GM18519 (cell line): Measurements from ENCODE around the gene TAAR9.

Source experiments
- ATAC-seq: cut with Tn5 transposase; IDR thresholded peaks from one replicate; pipeline ENCODE4 v1.9.1; 2021; ENCODE audit warnings: mild to moderate bottlenecking, moderate library complexity; ENCODE audit not compliant: unreplicated experiment, low FRiP score

Gene TAAR9, protein sequence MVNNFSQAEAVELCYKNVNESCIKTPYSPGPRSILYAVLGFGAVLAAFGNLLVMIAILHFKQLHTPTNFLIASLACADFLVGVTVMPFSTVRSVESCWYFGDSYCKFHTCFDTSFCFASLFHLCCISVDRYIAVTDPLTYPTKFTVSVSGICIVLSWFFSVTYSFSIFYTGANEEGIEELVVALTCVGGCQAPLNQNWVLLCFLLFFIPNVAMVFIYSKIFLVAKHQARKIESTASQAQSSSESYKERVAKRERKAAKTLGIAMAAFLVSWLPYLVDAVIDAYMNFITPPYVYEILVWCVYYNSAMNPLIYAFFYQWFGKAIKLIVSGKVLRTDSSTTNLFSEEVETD

DNA sequence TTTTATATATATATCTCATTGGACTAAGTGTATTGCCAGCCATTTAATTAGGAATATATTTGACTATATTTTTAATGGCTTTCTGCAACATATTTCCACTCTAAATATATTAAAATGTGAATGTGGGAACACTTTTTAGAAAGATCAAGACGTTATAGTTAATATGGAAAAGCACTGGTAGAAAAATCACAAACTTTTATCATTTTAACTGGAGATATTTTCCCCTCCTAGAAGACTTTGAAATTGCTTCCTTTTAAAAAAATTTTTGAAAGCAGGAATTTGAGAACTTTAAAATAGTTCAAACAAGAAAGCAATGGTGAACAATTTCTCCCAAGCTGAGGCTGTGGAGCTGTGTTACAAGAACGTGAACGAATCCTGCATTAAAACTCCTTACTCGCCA, at the start of gene TAAR9:
Gene TAAR9, plus strand, starts transcription at position 301 of the 400 bp plus-strand sequence. Its CDS starts 13 bp downstream, at position 314.
- ATAC-seq: no peak

DNA sequence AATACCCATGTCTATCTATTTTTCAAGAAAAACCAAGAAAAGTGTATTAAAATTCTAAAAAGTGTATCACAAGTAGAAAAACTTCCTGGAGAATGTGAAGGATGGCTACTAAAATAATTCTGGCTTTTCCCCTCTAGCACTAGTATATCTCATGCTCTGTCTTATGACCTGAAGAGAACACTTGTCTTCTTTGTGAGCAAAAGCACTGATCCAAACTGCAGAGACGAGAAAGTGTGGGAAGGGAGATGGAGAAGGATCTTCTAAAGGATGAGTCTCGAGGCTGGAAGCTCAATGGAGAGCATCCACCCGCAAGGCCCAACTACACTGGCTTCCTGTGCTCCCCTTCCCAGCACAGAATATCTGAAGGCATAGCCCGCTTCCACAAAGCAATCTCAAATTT, 48.7 kb upstream of the TAAR9 start:
- no peak for ATAC-seq

DNA sequence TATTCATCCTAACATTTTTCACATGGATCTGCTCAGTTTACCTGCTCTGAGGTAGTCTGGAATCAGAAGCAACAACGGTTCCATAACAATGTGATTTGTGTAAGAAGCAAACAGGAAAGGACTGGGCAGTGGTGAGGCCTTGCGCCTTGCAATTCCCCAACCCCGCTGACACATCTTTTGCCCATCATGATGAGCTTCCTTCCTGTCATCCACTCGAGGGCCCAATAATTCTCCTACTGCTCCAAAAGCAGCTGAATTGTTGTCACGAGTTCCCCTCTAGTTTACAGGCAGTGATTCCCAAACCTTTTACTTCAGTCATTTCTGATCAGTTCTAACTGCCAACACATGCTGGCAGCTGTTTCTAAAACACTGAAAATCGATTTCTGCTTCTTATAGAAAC, 48.1 kb upstream of the TAAR9 start:
- ATAC-seq: no peak

DNA sequence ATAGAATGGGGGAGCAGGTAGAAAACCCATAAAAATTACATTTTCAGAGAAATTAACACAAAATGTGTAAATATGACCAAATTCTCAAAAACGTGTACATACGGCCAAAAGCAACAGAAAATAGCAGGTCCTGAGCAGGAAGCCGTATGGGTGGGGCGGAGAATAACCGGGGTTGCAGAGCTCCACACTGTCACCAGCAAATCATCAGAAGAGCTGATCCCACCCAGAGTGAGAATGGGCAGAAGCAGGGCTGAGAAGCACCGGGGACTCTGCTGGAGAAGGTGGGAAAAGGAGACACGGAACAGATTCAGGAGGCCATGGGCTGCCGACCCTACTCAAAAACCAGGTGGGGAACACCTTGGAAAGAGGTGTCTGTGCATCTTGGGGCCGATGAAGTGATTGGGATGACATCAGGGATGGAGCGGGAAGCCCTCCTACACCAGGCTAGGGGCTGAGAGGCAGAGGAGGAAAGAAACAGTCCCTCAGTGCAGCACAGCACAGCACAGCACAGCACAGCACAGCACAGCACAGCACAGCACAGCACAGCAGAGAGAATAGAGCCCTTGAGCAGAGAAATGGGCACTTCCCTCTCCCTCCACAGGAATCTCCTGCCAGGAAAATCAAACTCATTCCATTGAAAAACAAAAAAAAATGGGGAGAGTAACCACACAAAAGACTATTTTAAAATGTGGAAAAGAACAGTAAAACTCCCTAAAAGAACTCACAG, 47.4 kb upstream of the TAAR9 start:
- no peak for ATAC-seq

DNA sequence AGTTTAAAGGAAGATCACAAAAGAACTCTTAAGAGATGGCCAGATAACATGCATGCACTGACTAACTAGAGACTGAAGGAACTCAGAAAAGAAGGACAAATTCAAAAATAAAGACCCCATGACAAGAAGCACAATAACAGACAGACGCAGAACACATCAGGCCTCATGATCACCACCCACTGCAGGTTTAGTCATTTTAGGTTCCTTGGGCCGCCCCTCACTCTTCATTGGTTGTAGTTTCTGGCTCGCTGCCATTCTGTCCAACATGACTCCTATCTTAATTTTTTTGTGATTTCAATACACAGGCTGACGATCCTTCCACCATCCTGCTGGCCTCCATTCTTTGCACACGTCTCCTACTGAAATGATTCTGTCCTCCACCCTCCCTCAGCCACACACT, 46.8 kb upstream of the TAAR9 start:
- no peak for ATAC-seq

DNA sequence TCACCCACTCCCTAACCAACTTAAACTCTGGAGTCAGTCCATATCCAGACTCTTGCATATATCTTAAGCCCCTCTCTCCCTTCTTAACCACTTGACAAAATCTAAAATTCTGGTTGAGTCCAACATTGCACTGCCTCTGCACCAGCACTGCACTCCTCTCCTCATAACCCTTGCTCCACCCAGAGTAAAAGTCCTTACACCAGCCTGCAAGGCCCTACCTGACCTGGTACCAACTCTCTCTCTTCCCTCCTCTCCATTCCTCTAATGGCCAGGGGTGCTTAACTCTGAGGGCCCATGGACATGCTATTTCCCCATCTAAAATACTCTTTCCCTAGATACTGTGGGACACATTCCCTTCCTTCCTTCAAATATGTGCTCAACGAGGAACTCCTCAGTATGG, 46.2 kb upstream of the TAAR9 start:
- ATAC-seq: no peak

DNA sequence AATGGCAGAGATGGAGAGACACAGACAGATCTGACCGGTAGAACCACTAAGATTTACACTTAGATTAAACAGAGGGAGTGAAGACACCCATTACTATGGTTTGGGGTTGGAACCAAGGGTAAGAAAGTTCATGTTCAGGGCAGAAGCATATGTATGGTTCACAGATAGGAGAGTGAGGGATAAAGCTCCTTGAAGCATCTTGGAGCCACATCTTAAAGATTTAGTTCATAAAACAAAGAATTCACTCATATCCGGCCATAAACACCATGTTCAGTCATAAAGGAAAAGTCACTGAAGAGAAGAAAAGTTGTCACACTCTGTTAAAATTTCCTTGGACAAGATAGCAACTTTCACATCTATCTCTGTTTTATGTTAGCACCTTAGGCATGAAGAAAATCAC, 43.1 kb upstream of the TAAR9 start:
- no peak for ATAC-seq

DNA sequence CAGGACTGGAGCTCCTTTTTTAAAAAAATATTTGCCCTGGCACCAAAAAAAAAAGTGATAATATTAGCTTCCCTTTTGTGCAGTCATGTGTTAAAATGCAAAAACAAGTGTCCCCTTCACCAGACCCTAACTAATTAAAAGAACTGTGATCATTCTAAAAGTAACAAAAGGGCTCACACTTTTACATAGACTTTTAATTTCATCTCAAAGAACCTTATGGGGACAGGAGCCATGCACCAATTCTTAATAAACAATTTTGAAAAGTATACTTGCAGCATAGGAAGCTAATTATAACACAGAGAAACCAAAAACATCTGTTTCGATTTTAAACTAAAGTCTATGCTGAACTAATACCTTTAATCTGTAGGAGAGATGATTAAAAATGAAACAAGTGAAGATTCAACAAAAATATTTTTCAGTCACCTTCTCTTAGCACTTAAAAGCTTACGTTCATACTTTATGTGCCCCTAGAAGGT, 42.4 kb upstream of the TAAR9 start:
- ATAC-seq: peak; percentile 40

DNA sequence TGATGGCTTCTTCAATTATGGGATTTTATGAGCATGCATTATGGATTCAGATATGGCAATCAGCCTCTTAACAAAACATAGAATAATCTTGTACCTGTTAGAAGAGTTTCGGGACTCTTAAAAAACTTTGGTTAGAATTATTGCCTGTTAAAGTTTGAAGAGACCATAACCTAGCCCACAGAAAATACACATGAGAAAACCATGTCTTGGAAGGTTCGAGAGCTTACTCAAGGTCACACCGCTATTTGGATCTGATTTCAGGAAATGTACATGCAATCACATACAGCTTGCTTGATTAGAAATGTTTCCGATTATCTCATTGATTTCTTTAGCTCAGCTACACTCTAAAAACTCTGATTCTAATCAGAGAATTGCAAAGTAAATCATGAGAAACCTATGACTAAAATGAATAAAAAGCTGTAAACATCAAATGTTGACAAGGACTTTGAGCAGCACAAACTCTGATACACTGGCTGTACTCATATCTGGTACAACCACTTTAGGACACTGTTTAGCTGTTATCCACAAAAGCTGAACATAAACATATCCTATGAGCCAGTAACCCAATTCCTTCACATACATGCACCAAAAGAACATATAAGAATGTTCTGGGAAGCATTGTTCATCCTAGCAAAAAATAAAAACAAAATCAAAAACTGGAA, 41.4 kb upstream of the TAAR9 start:
- no peak for ATAC-seq

DNA sequence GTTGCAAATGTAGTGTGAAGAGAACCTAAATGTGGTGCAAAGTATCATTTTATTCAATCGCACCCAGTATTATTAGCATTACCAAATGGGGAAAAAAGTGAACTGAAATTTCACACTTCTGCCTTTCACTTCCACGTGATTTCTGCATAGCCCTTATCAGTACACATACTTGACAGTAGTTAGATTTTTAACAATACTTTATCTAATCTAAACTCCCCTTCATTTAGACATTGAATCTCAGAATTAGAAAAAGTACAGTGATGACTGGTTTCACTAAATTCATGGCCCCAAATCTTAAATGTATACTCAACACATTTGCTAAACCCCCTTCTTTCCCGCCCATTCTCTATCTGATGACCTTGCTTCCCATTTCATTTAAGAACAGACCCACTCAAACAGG, 39.4 kb upstream of the TAAR9 start:
- peak; percentile 36 for ATAC-seq

DNA sequence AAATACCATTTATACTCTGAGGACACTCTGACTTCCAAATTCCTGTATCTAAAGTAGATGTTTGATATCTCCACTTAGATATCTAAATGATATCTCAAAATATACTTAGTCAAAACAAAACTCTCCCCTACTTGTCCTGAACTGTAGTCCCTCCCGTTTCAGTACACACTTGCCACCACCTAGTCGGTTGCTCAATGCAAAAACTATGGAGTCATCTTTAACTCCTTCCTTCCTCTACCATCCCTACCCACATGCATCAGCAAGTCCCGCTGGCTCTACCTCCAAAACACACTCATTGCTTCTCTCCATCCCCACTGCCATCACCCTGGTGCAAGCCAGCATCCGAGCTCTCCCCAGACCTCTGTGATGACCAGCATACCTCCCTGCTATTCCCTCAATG, 38.3 kb upstream of the TAAR9 start:
- no peak for ATAC-seq

DNA sequence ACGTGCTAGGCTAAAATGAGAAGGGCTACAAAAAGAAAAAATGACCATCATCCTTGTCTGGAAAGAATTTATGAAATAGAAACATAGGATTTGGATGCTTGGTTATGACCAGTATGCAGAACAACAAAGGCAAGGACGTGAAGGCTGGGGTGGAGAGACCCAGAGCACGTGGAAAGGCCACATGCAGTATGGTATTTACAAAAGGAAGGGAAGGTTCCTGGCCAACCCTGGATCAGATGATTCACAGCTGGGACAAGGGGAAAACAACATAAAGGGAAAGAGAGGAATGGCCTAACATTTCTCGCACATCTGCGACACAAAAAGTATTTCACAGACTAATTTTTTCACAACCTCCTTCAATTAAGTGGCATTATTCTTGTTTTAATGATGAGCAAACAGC, 33.3 kb upstream of the TAAR9 start:
- ATAC-seq: no peak

DNA sequence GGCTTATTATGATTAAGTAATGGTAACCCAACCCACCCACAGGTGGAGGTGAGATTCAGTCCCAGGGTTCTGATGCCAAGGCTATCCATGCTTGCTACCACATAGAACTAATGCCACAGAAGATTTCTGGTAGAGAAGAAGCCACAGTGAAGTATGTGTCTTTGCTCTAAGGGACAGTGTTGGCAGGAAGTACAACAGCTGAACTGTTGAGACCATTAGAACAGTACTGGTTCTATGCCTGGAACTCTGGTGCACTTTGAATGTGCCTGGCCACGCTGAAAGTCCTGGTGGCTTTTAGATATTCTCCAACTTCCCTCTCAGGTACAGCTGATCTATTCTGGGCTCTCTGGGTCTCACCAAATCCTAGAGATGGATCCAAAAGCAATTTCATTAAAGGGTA, 32.9 kb upstream of the TAAR9 start:
- peak; percentile 41 for ATAC-seq

DNA sequence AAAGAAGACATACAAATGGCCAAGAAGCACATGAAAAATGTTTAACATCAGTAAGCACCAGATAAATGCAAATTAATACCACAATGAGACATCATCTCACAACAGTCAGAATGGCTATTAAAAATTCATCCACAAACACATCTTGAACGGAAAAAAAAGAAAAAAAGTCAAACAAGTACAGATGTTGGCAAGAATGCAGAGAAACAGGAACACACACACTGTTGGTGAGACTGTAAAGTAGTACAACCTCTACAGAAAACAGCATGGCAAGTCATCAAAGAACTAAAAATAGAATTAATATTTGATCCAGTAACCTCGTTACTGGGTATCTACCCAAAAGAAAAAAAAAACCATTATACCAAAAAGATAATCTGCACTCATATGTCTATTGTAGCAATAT, 31.6 kb upstream of the TAAR9 start:
- ATAC-seq: no peak

DNA sequence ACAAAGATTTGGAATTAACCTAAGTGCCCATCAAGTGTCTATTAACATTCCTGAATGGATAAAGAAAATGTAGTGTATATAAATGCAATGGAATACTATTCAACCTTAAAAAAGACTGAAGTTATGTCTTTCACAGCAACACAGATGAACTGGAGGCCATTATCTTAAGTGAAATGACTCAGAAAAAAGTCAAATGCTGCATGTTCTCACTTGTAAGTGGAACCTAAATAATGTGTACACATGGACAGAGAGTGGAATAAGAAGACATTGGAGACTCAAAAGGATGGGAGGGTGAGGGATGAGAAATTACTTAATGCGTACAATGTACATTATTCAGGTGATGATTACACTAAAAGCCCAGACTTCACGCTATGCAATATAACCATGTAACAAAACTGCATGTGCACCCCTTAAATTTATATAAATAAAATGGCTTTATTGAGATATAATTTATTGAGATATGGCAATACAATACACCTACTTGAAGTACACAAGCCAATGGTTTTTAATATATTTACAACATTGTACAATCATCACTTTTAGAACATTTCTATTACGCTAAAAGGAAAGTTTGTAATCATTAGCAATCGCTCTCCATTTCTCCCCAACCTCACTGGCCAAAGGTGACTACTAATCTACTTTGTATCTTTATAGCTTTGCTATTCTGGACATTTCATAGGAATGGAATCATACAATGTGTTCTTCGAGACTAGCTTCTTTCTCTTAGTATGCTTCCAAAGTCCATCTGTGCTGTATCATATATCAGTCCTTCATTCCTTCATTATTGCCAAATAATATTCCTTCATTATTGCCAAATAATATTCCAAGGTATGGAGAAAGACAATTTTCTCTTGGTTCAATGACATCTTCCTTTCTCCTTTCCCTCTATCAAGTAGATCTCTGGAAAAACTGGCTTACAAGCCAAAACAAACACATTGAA, 30.9 kb upstream of the TAAR9 start:
- no peak for ATAC-seq

DNA sequence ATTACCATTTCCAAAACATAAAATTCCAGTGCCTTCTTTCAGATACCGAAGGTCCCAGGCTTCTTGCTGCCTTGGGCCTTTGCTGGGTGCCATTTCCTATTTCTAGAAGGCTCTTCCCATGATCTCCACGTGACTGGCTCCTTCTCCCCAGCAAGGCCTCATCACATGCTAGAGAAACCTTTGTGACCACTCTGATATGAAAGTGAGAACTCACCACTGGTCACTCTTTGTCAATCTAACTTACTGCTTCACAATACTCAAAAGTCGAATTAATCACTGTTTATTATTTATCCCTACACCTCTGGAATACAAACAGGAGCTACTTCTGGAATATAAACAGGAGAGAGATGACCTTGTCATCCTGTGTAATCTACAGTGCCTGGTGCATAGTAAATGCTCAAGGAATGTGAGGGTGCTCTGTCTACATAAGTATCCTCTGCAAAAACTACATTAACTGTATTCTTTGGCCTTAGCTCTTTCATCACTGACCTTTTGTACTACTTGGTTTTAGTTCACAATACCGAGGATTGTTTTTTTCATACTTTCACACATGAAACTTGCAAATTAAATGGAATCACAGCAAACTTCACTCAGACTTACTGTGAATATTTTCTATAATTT, 26.8 kb upstream of the TAAR9 start:
- no peak for ATAC-seq

DNA sequence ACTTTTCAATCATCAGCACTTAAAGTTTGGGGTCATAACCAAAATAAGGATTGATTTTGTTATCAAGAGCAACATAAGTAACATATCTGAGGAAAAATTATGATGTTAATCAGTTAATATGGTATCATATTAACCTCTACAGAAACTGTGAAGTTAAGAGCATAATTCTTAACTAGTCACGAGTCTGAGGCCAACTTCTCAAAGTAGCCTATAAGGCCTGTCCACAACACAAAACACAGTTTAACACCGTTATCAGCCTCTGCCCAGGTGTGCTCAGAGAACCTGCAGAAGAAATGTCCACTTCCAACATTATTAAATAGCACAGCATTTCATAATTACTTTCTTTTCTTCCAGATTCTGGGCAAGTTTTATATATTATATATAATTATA, 26.3 kb upstream of the TAAR9 start:
- no peak for ATAC-seq

DNA sequence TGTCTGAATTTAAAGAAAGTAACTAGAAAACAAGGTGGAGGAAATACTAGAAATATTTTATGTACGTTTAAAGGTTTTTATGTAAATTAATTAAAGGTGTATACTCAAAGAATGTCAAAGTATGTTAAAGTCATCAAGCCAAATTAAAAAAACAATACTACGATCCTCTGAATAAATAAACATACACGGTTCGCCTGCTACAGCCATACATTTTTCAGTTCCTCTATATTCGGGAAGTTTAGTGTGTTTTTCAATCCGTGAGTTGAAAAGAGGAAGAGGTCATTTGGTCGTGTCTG, 25.8 kb upstream of the TAAR9 start:
- ATAC-seq: no peak

DNA sequence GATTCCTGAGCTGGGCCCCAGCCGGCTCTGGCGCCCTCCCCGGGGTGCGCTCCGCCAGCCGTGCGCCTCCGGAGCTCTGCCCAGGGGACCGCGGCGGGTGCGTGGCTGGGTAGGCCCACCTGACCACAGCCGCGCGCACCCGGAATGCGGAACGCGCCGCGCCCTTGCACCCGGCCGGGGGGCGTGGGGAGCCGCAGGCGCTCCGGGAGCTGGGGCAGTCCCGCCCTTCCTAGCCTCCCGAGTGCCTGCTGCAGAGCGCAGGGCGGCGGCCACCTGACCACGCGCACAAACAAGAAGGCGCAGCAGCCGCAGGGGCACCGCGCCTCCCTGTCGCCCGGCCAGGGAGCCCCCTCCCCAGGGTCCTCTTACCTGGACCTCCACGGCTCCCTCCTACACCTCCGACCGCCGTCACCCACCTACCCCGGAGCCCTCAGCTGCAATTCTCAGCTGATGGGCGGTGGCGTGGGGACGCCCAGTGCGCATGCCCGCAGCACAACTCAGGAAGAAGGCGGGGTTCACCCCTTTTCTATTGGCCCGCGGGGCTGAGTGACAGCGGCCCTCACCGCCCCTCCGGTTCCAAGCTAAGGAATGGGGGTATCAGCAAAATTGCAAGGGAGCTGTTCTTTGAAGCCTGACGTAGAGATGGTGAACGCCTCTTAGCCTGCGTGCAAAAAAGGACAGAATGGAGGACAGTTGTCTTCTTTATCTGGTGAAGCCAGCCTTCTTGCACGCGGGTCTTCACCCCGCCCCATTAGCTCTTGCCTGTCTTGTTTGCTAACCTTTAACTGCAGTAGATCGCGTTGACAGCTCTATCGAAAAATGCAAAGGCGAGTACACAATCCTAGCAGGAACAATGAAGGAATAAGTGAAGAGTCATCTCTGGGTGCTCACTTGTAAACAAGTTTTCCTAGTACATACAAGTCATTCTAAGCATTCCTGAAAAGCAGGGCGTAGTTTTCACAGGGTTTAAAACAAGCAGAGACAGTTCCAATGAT, 25.1 kb upstream of the TAAR9 start, which contains the start of gene STX7:
Gene STX7, minus strand, starts transcription at position 479 of the 995 bp plus-strand sequence. CDS start 9,586 bp downstream, outside the sequence.
- peak; percentile 79 for ATAC-seq
